Esophagus mucosa (tissue), 1 donor: ENCODE results near the gene KCNIP3. TPM values are rescaled to one million over a fixed set of nuclear protein-coding genes. Genes with fewer than 3 reads are reported as not detected.
A peak's percentile ranks its signal among the peaks of the same experiment; 100 is the strongest.
"Not testable (repeated sequence)": the region's sequence is repeated elsewhere in the genome, so short reads cannot be mapped to it uniquely, and the experiment has no call there.

Source experiments
- ATAC-seq: fragments of 200-7000 bp; cut with Tn5 transposase; one replicate; pipeline ENCODE4 v1.9.1; 2020
- total RNA-seq: library from RNA; stranded (reverse); gene quantifications from one replicate; pipeline ENCODE4 v1.2.4, GENCODE V29; 2023
- donor health status: DM: yes; HTN: yes; CAD: no.

Gene KCNIP3
- total RNA-seq, 1 donor from 2014 or later: 0.96 TPM

DNA sequence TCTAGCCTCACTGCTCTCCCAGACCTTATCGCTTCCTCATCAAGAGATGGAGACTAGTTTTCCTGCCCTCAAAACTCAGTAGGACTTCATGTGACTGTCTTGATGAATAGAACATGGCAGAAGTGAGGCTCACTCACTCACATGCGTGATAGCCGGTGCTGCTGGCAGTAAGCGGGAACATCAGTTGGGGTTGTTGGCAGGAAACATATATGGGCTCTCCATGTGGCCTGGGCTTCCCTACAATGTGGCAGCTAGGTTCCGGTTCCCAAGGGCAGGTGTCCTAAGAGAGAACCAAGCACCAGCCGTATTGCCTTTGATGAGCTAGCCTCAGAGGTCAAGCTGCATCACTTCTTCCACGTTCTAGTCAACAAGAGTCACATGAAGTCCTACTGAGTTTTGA is 90.2 kb downstream of the KCNIP3 start:
- no peak for ATAC-seq

DNA sequence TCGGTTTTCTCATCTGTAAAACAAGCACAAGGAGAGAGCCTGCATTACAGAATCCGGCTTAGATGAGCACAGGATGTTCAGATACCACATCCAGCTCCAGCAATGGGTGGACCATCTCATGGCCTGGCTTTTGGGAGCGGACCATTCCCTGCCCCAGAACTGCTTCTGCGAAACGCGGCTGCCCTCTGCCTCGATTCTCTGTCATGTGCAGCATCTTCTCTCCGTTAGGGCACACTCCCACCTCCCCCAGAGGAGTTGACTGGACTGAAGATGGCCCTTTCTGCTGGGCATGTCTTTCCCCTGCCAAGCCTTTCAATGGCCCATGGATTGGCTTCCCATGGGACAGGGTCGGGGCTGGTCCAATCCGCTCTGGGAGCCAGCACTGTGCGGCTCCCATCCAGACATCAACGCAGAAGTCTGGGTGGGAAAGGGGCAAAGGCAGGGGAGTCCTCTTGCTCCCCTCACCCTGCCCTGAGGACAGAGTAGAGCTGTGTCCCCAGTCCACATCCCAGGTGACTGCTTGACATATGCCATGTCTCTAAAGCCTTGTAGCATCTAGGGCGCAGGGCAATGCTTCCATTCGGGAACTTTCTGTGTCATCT is 91.0 kb downstream of the KCNIP3 start:
- ATAC-seq: no peak

GRCh38 chr2:95388856-95389244 is 91.7 kb downstream of the KCNIP3 start:
- peak; percentile 30 for ATAC-seq

DNA sequence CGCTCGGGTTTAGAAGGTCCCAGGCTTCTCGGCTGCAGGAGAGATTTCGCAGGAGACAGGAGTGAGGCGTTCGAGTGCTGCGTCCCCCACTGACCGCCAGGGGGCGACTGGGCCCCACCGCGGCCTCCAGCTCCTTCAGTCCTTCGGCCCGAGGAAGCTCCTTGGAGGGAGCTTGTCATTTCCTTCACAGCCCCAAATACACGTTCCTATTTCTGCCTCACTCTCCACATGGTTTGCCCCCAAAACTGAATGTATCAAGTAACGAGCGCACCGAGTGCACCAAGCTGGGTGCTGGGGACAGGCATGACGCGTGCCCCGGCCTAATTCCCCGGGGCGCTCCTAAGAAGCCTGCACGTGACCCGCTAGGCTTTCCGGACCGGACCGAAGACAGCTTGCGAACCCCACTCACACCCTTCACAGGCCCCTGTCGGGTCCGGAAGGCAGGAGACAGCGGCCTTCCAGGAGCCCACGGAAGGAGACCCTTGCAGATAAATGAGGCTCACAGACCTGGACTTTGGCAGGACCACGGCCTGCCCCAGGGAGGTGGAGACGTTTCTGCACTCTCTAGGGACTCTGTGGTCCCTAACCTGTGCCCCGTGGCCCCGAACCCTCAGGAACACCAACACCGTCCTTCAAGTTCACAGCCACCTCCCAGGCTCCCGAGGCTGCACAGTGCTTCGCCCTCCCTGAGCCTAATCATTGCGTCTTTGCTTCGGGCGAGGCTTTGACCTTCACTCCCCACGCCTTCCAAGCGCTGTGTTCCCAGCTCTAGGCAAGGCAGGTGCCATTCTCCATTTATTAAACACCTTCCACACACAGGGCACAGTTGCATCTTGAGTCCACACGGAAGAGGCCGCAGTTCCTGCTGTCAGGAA is 92.3 kb downstream of the KCNIP3 start:
- ATAC-seq: peak; percentile 63

GRCh38 chr2:95390272-95390880 is 93.2 kb downstream of the KCNIP3 start:
- no peak for ATAC-seq

GRCh38 chr2:95390881-95391321 is 93.8 kb downstream of the KCNIP3 start:
- ATAC-seq: no peak

DNA sequence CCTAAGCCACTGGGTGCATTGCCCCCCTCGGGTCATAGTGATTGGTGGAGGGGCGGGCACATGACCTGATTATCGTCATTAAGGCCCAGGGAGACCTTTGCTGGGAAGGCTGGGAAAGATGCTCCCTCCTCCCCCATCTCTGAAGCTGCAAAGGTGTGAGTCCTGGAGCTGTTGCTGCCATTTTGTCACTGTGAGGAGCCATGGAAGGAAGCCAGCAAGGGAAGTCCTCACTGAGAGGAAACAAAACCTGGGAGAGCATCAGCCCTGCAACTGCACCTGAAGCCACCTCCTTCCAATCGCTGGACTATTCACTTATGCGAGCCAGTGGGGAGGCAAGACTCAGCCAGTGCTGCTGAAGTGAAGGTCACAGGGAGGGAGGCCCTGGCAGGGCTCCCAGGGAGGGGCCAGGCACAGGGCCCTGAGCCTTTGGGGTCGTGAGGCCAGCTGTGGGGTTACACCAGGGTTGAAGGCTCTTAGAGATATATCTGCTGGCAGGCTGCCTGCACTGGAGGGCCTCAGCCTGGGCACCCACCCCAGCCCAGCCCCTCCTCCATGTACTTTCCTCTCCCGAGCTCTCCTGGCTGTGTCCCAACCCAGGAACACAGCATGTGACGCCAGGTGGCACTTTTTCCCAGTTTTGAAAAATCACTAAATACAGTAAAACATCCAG is 94.6 kb downstream of the KCNIP3 start:
- ATAC-seq: no peak

- no peak for ATAC-seq
Observed at GRCh38 chr2:95392320-95392719, 95.2 kb downstream of the KCNIP3 start.

GRCh38 chr2:95392730-95393455 is 95.7 kb downstream of the KCNIP3 start:
- ATAC-seq: no peak

GRCh38 chr2:95393901-95394300 is 96.8 kb downstream of the KCNIP3 start:
- no peak for ATAC-seq

DNA sequence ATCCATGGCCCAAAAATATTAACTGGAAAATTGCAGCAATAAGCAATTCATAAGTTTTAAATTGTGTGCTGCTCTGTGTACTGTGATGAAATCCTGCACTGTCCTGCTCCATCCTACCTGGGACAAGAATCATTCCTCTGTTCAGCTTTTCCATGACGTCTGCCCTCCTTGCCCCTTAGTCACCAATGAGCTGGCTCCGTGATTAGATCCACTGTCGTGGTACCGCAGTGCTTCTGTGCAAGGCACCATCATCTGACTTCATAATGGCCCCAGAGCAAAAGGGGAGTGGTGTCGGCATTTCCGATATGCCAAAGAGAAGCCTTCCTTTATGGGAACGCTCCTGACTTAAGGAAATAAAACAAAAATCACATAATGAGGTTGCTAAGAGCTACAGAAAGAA is 101.9 kb downstream of the KCNIP3 start:
- no peak for ATAC-seq

DNA sequence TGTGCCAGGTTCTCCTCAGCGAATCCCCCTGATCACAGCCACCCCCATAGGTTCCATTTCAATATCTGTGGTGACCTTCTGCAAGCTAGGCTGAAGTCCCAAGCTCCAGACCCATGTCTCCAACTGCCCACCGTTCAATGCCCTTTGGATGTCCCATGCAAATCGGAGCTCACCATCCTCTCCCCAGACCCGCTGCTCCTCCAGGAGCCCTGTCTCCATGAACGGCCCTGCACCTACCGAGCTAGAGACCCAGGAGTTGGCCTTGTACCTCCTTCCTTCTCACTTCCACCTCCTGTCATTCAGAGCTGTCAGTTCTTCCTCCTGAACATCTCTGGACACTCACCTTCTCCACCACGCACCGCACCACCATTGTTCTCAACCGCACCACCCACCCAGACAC is 104.3 kb downstream of the KCNIP3 start:
- ATAC-seq: no peak

DNA sequence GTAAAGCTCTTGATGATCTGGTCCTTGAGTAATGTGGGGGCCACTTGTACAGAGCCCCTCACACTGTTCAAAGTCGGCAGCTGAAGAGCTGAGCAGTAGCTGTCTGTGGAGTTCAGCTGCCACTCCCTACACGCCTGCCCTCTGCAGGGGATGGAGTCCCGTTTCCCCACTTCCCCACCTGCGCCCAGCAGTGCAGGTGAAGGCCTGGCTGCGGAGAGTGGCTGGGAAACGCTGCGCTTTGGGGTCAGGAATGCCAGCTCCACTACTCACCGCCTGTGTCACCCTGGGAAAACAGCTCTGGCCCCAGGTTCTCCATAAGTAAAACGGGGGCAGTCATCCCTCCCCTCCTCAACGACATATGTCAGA is 104.8 kb downstream of the KCNIP3 start:
- ATAC-seq: peak; percentile 50

GRCh38 chr2:95402370-95403203 is 105.4 kb downstream of the KCNIP3 start, which contains the start of gene FAHD2A:
TSS of gene FAHD2A (plus strand) at chr2:95402708. CDS start at chr2:95405559, 2,851 bp downstream.
- peak; percentile 98 for ATAC-seq

DNA sequence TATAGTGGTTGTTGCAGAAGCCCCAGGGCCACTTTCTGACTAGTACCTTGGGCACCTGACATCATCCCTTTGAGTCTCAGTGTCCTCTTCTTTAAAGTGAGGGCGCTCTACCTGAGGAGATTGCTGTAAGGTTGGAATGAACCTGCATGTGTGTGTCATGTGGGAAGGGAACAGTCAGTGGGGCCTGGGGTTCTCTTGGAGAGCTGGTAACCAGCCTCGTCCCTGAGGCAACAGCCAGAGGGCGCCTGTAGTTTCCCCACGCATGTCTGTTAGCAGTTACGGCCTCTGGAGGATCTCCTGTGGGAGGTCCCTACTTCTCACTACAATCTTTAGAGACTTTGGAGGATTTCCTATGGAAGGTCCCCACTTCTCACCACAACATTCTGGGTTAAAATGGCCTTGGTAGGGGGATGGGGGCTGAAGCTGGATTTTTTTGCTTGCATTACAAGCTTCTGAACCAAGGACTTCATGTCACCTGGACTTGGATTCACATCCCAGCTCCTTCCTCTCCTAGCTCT is 106.1 kb downstream of the KCNIP3 start:
- ATAC-seq: peak; percentile 20

DNA sequence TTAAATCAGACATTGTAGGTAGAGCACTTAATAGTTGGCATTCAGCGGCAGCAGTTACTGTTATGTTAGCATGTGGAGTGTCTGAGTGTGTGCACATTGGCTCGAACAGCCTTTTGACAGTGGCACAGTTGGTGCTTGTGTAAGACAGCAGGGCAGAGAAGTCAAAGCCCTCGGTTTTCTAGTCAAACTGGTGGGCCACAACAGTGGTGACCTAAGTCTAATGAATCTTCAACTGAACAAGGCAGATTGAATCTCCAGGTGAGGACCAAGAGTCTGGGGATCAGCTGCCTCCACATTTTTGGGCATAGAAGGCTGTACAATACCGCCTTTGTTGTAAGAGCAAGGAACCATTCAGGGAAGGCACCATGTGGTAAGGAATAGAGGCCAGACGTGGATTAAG is 106.7 kb downstream of the KCNIP3 start:
- not testable (repeated sequence) for ATAC-seq

GRCh38 chr2:95404676-95405075 is 107.5 kb downstream of the KCNIP3 start:
- not testable (repeated sequence) for ATAC-seq

- not testable (repeated sequence) for ATAC-seq
Observed at GRCh38 chr2:95411239-95411638, 114.1 kb downstream of the KCNIP3 start.

DNA sequence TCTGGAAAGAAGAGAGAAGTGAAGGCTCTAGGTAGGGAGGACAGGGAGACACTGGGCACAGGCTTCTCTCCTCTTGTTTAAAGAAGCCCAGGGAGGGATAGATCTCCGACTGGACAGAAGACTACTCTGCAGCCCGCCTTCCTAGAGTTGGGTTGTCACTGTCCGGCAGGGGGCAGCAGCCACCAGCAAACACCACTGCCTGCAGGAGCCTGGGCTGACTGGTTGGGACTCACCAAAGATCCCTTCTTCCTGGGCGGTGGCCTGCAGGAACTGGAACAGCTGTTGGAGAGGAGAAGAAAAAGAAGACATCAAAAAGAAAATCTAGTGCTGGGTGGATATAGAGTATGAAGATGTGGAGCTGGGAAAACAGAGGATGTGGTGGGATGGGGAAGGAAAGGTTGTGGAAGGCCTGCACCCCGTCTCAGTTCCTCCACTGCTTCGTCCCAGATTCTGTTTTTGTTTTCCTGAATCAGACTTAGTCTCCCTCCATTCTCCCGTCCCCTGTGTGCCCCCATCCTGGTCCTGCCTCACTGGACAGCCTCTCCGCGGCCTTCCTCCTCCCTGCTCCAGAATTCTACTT is 117.0 kb downstream of the KCNIP3 start:
- peak; percentile 91 for ATAC-seq

GRCh38 chr2:95415138-95415537 is 118.0 kb downstream of the KCNIP3 start:
- not testable (repeated sequence) for ATAC-seq

DNA sequence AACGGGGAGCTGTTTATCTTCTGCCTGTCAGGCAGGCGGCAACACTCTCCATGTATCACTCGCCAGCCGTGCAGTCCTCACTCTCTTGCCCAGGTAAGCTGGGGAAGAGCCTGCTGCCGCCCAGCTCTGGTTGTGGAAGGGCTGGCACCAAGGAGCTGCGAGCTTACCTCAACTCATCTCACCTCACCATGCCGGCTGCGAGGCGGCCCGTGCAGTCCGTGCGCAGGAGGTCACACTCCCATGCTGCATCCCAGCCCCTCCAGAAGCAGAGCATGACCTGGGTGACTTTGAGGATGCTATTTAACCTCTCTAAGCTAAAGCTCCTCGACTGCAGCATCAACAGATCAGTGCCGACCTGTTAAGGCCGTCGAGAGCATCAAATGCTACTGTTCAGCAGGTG is 118.4 kb downstream of the KCNIP3 start:
- ATAC-seq: not testable (repeated sequence)
